ENCODE measurements around the gene GNG13. TPM values are rescaled to one million over a fixed set of nuclear protein-coding genes. Genes with fewer than 3 reads are reported as not detected.
"Not testable (repeated sequence)": the region's sequence is repeated elsewhere in the genome, so short reads cannot be mapped to it uniquely, and the experiment has no call there.

The GNG13 gene
- total RNA-seq, 2 experiments from 2014 or later, result not detected

- no peak overlapping the region for H3K4me3 Mint-ChIP-seq
- H3K4me1 Mint-ChIP-seq, result no peaks in the 10 kb centered on the region
- H3K9me3 Mint-ChIP-seq (ENCODE audit: low read depth), result peaks cover 7% of the 10 kb centered on the region
- H3K27ac Mint-ChIP-seq, result no peak overlapping the region
- ChIA-PET CTCF (interaction anchor here (0.5 kb wide), 1 partner anchor 726 kb away, joined by 5 read pairs; no protein-coding TSS in a partner anchor), POLR2A (no interaction called here)
- no peaks in the 10 kb centered on the region for H3K27me3 Mint-ChIP-seq
- intact Hi-C loops (cut with DNase I, micrococcal nuclease), result no loop called here
- DNase-seq (no peak), ATAC-seq (no peak)
- H3K36me3 Mint-ChIP-seq (ENCODE audit: low read depth), result no peaks in the 10 kb centered on the region
Measured at GRCh38 chr16:840561-841454, 40.3 kb upstream of the GNG13 start.

GRCh38 chr16:839643-840408 lies 39.3 kb upstream of the GNG13 start:
- no peaks in the 10 kb centered on the region for H3K4me1 Mint-ChIP-seq

GRCh38 chr16:838741-839140 lies 38.2 kb upstream of the GNG13 start:
- ChIA-PET CTCF (no interaction called here), POLR2A (no interaction called here)
- Mint-ChIP-seq H3K27me3 (no peaks in the 10 kb centered on the region), H3K9me3 (ENCODE audit: low read depth) (peaks cover 7% of the 10 kb centered on the region), H3K4me1 (no peaks in the 10 kb centered on the region), H3K36me3 (ENCODE audit: low read depth) (no peaks in the 10 kb centered on the region), H3K27ac (no peak overlapping the region), H3K4me3 (no peak overlapping the region)
- ATAC-seq, result no peak
- no peak for DNase-seq
- intact Hi-C loops (cut with DNase I, micrococcal nuclease), result no loop called here

More at GRCh38 chr16:839643-840408, 39.3 kb upstream of the GNG13 start:
- intact Hi-C loops (cut with DNase I, micrococcal nuclease), result no loop called here
- Mint-ChIP-seq H3K36me3 (ENCODE audit: low read depth) (no peaks in the 10 kb centered on the region), H3K9me3 (ENCODE audit: low read depth) (peaks cover 7% of the 10 kb centered on the region), H3K27me3 (no peaks in the 10 kb centered on the region), H3K4me3 (no peak overlapping the region), H3K27ac (no peak overlapping the region)
- ChIA-PET CTCF (no interaction called here), POLR2A (no interaction called here)
- no peak for DNase-seq
- no peak for ATAC-seq

- intact Hi-C loops (cut with DNase I, micrococcal nuclease); ATAC-seq; POLR2A ChIA-PET; H3K36me3 Mint-ChIP-seq (ENCODE audit: low read depth); H3K4me3 Mint-ChIP-seq; H3K4me1 Mint-ChIP-seq; H3K9me3 Mint-ChIP-seq (ENCODE audit: low read depth); H3K27me3 Mint-ChIP-seq; DNase-seq; H3K27ac Mint-ChIP-seq: not testable (repeated sequence)
- CTCF ChIA-PET, result interaction anchor here (0.6 kb wide), 1 partner anchor 1235 kb away, joined by 3 read pairs; no protein-coding TSS in a partner anchor
Measured at GRCh38 chr16:836822-837221, 36.3 kb upstream of the GNG13 start.

GRCh38 chr16:836221-836620 lies 35.7 kb upstream of the GNG13 start:
- H3K4me3 Mint-ChIP-seq, result no peak overlapping the region
- ATAC-seq (no peak), DNase-seq (no peak)
- H3K27ac Mint-ChIP-seq, result no peak overlapping the region
- no peaks in the 10 kb centered on the region for H3K36me3 Mint-ChIP-seq (ENCODE audit: low read depth)
- CTCF ChIA-PET, result no interaction called here
- H3K4me1 Mint-ChIP-seq, result no peaks in the 10 kb centered on the region
- peaks cover 7% of the 10 kb centered on the region for H3K9me3 Mint-ChIP-seq (ENCODE audit: low read depth)
- intact Hi-C loops (cut with DNase I, micrococcal nuclease), result no loop called here
- POLR2A ChIA-PET, result no interaction called here
- H3K27me3 Mint-ChIP-seq, result no peaks in the 10 kb centered on the region

- DNase-seq, result no peak
- no peak overlapping the region for H3K27ac Mint-ChIP-seq
- H3K4me1 Mint-ChIP-seq, result no peaks in the 10 kb centered on the region
- no peak for ATAC-seq
- ChIA-PET CTCF (no interaction called here), POLR2A (no interaction called here)
- no peak overlapping the region for H3K4me3 Mint-ChIP-seq
- peaks cover 7% of the 10 kb centered on the region for H3K9me3 Mint-ChIP-seq (ENCODE audit: low read depth)
- H3K36me3 Mint-ChIP-seq (ENCODE audit: low read depth), result no peaks in the 10 kb centered on the region
- intact Hi-C loops (cut with DNase I, micrococcal nuclease), result no loop called here
- no peaks in the 10 kb centered on the region for H3K27me3 Mint-ChIP-seq
Measured at GRCh38 chr16:835373-835772, 34.8 kb upstream of the GNG13 start.

GRCh38 chr16:833411-833810 lies 32.9 kb upstream of the GNG13 start:
- Mint-ChIP-seq H3K4me1 (no peaks in the 10 kb centered on the region), H3K27me3 (peaks cover 3% of the 10 kb centered on the region), H3K36me3 (ENCODE audit: low read depth) (no peaks in the 10 kb centered on the region), H3K4me3 (no peak overlapping the region), H3K9me3 (ENCODE audit: low read depth) (peaks cover 7% of the 10 kb centered on the region), H3K27ac (no peak overlapping the region)
- DNase-seq, result no peak
- intact Hi-C loops (cut with DNase I, micrococcal nuclease), result no loop called here
- ChIA-PET POLR2A (no interaction called here), CTCF (no interaction called here)
- no peak for ATAC-seq

GRCh38 chr16:832652-833336 lies 32.3 kb upstream of the GNG13 start:
- Mint-ChIP-seq H3K9me3 (ENCODE audit: low read depth) (peaks cover 7% of the 10 kb centered on the region), H3K27ac (no peak overlapping the region), H3K4me3 (no peak overlapping the region), H3K4me1 (no peaks in the 10 kb centered on the region), H3K36me3 (ENCODE audit: low read depth) (no peaks in the 10 kb centered on the region), H3K27me3 (peaks cover 3% of the 10 kb centered on the region)
- intact Hi-C loops (cut with DNase I, micrococcal nuclease), result no loop called here
- ChIA-PET POLR2A (no interaction called here), CTCF (no interaction called here)
- DNase-seq (no peak), ATAC-seq (no peak)

- no peak for DNase-seq
- Mint-ChIP-seq H3K4me3 (no peak overlapping the region), H3K36me3 (ENCODE audit: low read depth) (no peaks in the 10 kb centered on the region), H3K27me3 (peaks cover 3% of the 10 kb centered on the region), H3K9me3 (ENCODE audit: low read depth) (peaks cover 7% of the 10 kb centered on the region), H3K27ac (no peak overlapping the region), H3K4me1 (no peaks in the 10 kb centered on the region)
- CTCF ChIA-PET, result no interaction called here
- intact Hi-C loops (cut with DNase I, micrococcal nuclease), result no loop called here
- no peak for ATAC-seq
- POLR2A ChIA-PET, result no interaction called here
Measured at GRCh38 chr16:831571-832413, 31.3 kb upstream of the GNG13 start.

- Mint-ChIP-seq H3K9me3 (ENCODE audit: low read depth) (peaks cover 2% of the 10 kb centered on the region), H3K4me3 (no peak overlapping the region)
- ATAC-seq, result no peak
Measured at GRCh38 chr16:830871-831570, 30.5 kb upstream of the GNG13 start.

More at GRCh38 chr16:830871-831570, 30.5 kb upstream of the GNG13 start:
- Mint-ChIP-seq H3K27ac (no peak overlapping the region), H3K27me3 (peaks cover 3% of the 10 kb centered on the region), H3K4me1 (no peaks in the 10 kb centered on the region), H3K36me3 (ENCODE audit: low read depth) (no peaks in the 10 kb centered on the region)
- ChIA-PET CTCF (no interaction called here), POLR2A (no interaction called here)
- no peak for DNase-seq
- intact Hi-C loops (cut with DNase I, micrococcal nuclease), result no loop called here

Data from activated CD4-positive, alpha-beta T cell treated with anti-CD3 and anti-CD28 coated beads for 36 hours (primary cell).